ENCODE data around the gene ATXN7.

ATXN7 gene

DNA sequence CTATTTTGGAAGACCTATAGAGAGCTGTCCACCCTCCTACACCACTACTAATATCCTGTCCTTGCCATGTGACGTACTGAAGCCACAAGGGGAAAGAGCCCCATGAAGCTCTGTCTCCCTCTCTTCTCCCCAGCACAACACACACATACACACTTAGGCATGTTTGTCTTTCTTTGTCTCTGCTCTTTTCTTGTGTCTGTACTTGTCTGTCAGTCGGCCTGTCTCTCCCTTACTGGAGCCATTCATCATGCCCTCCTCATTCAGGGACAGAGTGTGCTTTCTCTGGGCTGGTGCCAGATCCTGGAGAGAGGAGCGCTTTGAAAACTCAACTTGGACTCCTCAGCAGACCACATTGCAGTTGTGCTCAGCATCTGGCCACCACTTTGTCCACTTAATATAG, 112.1 kb downstream of the ATXN7 start:
- no peak overlapping the region for H3K4me3 ChIP-seq (ENCODE audit: low read length in 2 of 2)
- H3K4me1 ChIP-seq (ENCODE audit: control insufficient read depth, insufficient read depth, low read length) = peaks cover 15% of the 10 kb centered on the region
- H3K9me3 ChIP-seq (ENCODE audit: control insufficient read depth in 2 of 2, low read length in 2 of 2) = no peaks in the 10 kb centered on the region
- H3K9ac ChIP-seq (ENCODE audit: low read length in 2 of 2) = peak overlapping the region in 1 of 2 donors; percentile 13
- H3K27me3 ChIP-seq (ENCODE audit: control insufficient read depth in 1 of 2, insufficient read depth in 2 of 2, low read length in 2 of 2) = no peaks in the 10 kb centered on the region
- peaks cover 3 to 4% of the 10 kb centered on the region in 2 donors for H3K36me3 ChIP-seq (ENCODE audit: control insufficient read depth in 2 of 2, insufficient read depth in 2 of 2, low read length in 2 of 2)
- no peak overlapping the region for H3K27ac ChIP-seq (ENCODE audit: low read length)

DNA sequence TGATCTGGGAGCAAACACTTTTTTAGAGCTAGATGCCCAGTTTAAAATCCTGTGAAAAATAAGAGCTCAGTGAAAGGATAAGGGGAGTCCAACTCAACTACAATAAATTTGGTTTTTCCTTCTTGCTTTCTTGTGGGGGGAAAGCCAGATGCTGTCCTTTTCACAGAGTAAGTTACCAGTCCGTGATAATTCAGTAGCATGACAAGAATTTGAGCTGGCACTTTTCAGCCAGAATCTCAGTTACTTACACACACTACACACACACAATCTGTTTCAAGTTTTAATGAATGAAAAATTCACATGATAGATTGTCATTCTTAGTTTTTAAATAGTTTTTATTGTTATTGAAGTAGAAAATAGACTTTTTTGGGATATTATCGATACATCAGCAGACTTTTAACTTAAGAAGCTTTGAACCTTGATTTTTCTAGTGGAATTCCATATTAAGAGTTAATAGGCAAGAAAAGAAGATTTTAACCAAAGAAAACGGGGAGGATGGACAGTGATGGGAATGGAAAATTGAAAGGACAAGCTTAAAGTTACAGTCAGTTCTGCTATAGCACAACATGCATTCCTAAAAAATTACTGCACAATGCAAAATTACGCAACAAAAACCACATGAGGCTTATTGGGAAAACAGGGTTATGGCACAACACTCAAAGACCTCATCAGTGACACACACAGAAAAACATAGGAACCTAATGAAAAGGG, 112.6 kb downstream of the ATXN7 start:
- Histone ChIP-seq H3K9ac (ENCODE audit: low read length in 2 of 2) (no peak overlapping the region), H3K4me1 (ENCODE audit: control insufficient read depth, insufficient read depth, low read length) (peaks cover 15% of the 10 kb centered on the region), H3K36me3 (ENCODE audit: control insufficient read depth in 2 of 2, insufficient read depth in 2 of 2, low read length in 2 of 2) (peaks cover 4 to 6% of the 10 kb centered on the region in 2 donors), H3K27ac (ENCODE audit: low read length) (no peak overlapping the region), H3K9me3 (ENCODE audit: control insufficient read depth in 2 of 2, low read length in 2 of 2) (no peaks in the 10 kb centered on the region), H3K27me3 (ENCODE audit: control insufficient read depth in 1 of 2, insufficient read depth in 2 of 2, low read length in 2 of 2) (no peaks in the 10 kb centered on the region), H3K4me3 (ENCODE audit: low read length in 2 of 2) (no peak overlapping the region)

DNA sequence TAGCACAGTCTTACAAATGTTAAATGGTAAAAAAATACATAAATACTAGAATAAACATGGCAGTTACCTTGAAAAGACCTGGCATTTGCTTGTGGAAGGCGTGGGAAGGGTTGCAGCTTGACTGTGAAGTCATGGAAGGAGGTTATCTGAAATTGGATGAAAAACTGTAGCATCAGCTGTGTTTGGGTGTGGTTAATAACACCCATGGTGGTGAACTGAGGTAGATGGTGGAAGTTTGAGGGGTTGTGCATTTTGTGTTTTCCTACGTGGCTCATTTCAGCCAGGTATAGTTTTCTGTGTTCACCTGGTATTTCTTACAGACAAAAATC, 113.2 kb downstream of the ATXN7 start:
- Histone ChIP-seq H3K27ac (ENCODE audit: low read length) (no peak overlapping the region), H3K9me3 (ENCODE audit: control insufficient read depth in 2 of 2, low read length in 2 of 2) (no peaks in the 10 kb centered on the region), H3K4me1 (ENCODE audit: control insufficient read depth, insufficient read depth, low read length) (peaks cover 16% of the 10 kb centered on the region), H3K27me3 (ENCODE audit: control insufficient read depth in 1 of 2, insufficient read depth in 2 of 2, low read length in 2 of 2) (no peaks in the 10 kb centered on the region), H3K4me3 (ENCODE audit: low read length in 2 of 2) (no peak overlapping the region), H3K9ac (ENCODE audit: low read length in 2 of 2) (no peak overlapping the region), H3K36me3 (ENCODE audit: control insufficient read depth in 2 of 2, insufficient read depth in 2 of 2, low read length in 2 of 2) (peaks cover 4 to 6% of the 10 kb centered on the region in 2 donors)

- no peak overlapping the region for H3K27ac ChIP-seq (ENCODE audit: low read length)
- H3K27me3 ChIP-seq (ENCODE audit: control insufficient read depth in 1 of 2, insufficient read depth in 2 of 2, low read length in 2 of 2) = no peaks in the 10 kb centered on the region
- H3K36me3 ChIP-seq (ENCODE audit: control insufficient read depth in 2 of 2, insufficient read depth in 2 of 2, low read length in 2 of 2) = peaks cover 4 to 9% of the 10 kb centered on the region in 2 donors
- H3K9me3 ChIP-seq (ENCODE audit: control insufficient read depth in 2 of 2, low read length in 2 of 2) = no peaks in the 10 kb centered on the region
- H3K4me1 ChIP-seq (ENCODE audit: control insufficient read depth, insufficient read depth, low read length) = peaks cover 16% of the 10 kb centered on the region
- no peak overlapping the region for H3K4me3 ChIP-seq (ENCODE audit: low read length in 2 of 2)
- no peak overlapping the region for H3K9ac ChIP-seq (ENCODE audit: low read length in 2 of 2)
Measured at GRCh38 chr3:63977893-63978292, 114.2 kb downstream of the ATXN7 start.

DNA sequence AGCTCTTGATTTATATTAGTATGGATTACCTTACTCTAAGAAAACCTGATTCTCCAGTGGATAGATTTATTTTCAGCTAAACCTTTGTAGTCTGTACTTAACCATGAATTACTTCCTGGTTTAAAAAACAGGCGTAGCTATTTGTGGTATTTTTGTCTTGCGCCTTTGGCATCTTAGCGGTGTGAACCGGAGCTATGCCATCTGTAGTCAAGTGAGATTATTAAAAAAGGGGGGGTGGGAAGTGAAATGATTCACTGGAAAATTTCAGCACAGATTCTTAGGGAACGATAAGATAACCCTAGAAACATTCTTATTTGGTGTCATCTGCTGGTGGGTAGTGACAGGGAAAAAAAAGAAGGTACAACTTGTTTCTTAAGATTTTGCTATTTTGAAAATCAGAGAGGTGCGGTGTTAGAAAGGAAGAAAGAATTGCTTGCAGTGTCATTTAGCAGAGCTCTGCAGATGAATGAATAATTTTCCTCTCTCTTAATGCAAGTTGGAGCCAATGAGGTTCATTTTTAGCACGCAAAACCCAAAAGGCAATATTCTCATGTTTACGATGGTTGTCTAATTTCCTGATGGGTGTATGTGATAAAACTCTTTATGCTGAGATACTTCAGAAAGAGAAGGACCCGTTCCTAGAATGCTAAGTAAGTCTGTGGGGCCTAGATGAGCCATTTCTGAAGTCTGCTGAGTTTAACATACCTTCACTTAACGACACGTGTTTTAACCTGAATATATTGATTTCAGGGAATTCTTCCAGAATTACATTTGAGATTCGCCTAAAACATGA, 115.6 kb downstream of the ATXN7 start:
- H3K9ac ChIP-seq (ENCODE audit: low read length in 2 of 2) = no peak overlapping the region
- H3K4me1 ChIP-seq (ENCODE audit: control insufficient read depth, insufficient read depth, low read length) = peaks cover 16% of the 10 kb centered on the region
- H3K4me3 ChIP-seq (ENCODE audit: low read length in 2 of 2) = no peak overlapping the region
- H3K27me3 ChIP-seq (ENCODE audit: control insufficient read depth in 1 of 2, insufficient read depth in 2 of 2, low read length in 2 of 2) = no peaks in the 10 kb centered on the region
- peaks cover 6 to 11% of the 10 kb centered on the region in 2 donors for H3K36me3 ChIP-seq (ENCODE audit: control insufficient read depth in 2 of 2, insufficient read depth in 2 of 2, low read length in 2 of 2)
- H3K9me3 ChIP-seq (ENCODE audit: control insufficient read depth in 2 of 2, low read length in 2 of 2) = no peaks in the 10 kb centered on the region
- H3K27ac ChIP-seq (ENCODE audit: low read length) = no peak overlapping the region

DNA sequence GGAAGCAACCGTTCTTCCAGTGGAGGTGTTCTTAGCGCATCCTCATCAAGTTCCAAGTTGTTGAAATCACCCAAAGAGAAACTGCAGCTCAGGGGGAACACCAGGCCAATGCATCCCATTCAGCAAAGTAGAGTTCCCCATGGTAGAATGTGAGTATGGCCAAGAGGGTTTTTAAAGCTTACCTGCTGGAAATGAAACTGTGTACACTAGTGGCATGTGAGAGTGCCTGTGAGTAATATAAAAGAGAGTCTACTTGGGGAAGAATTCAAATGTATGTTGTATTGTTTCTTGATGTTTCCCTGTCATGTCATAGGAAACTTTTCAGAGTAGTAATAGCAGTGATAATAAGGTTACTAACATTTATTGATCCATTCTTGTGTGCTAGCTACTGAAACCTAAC, 116.4 kb downstream of the ATXN7 start:
- H3K4me1 ChIP-seq (ENCODE audit: control insufficient read depth, insufficient read depth, low read length) = peaks cover 16% of the 10 kb centered on the region
- no peak overlapping the region for H3K27ac ChIP-seq (ENCODE audit: low read length)

GRCh38 chr3:63980830-63981498, 117.3 kb downstream of the ATXN7 start:
- H3K4me1 ChIP-seq (ENCODE audit: control insufficient read depth, insufficient read depth, low read length) = peaks cover 16% of the 10 kb centered on the region
- peak overlapping the region in 1 of 2 donors; percentile 20 for H3K9ac ChIP-seq (ENCODE audit: low read length in 2 of 2)
- H3K9me3 ChIP-seq (ENCODE audit: control insufficient read depth in 2 of 2, low read length in 2 of 2) = no peaks in the 10 kb centered on the region
- H3K4me3 ChIP-seq (ENCODE audit: low read length in 2 of 2) = no peak overlapping the region
- peaks cover 10 to 21% of the 10 kb centered on the region in 2 donors for H3K36me3 ChIP-seq (ENCODE audit: control insufficient read depth in 2 of 2, insufficient read depth in 2 of 2, low read length in 2 of 2)
- H3K27ac ChIP-seq (ENCODE audit: low read length) = peak overlapping the region; percentile 50
- H3K27me3 ChIP-seq (ENCODE audit: control insufficient read depth in 1 of 2, insufficient read depth in 2 of 2, low read length in 2 of 2) = no peaks in the 10 kb centered on the region

More for the DNA sequence above, 116.4 kb downstream of the ATXN7 start:
- no peaks in the 10 kb centered on the region for H3K27me3 ChIP-seq (ENCODE audit: control insufficient read depth in 1 of 2, insufficient read depth in 2 of 2, low read length in 2 of 2)
- peaks cover 10 to 15% of the 10 kb centered on the region in 2 donors for H3K36me3 ChIP-seq (ENCODE audit: control insufficient read depth in 2 of 2, insufficient read depth in 2 of 2, low read length in 2 of 2)
- no peak overlapping the region for H3K9ac ChIP-seq (ENCODE audit: low read length in 2 of 2)
- H3K4me3 ChIP-seq (ENCODE audit: low read length in 2 of 2) = no peak overlapping the region
- no peaks in the 10 kb centered on the region for H3K9me3 ChIP-seq (ENCODE audit: control insufficient read depth in 2 of 2, low read length in 2 of 2)

- H3K9ac ChIP-seq (ENCODE audit: low read length in 2 of 2) = no peak overlapping the region
- H3K27me3 ChIP-seq (ENCODE audit: control insufficient read depth in 1 of 2, insufficient read depth in 2 of 2, low read length in 2 of 2) = no peaks in the 10 kb centered on the region
- H3K9me3 ChIP-seq (ENCODE audit: control insufficient read depth in 2 of 2, low read length in 2 of 2) = no peaks in the 10 kb centered on the region
- peaks cover 12% of the 10 kb centered on the region for H3K4me1 ChIP-seq (ENCODE audit: control insufficient read depth, insufficient read depth, low read length)
- H3K27ac ChIP-seq (ENCODE audit: low read length) = peak overlapping the region; percentile 19
- H3K4me3 ChIP-seq (ENCODE audit: low read length in 2 of 2) = no peak overlapping the region
- H3K36me3 ChIP-seq (ENCODE audit: control insufficient read depth in 2 of 2, insufficient read depth in 2 of 2, low read length in 2 of 2) = peaks cover 12 to 21% of the 10 kb centered on the region in 2 donors
Measured at GRCh38 chr3:63981980-63982379, 118.3 kb downstream of the ATXN7 start.

- Histone ChIP-seq H3K36me3 (ENCODE audit: control insufficient read depth in 2 of 2, insufficient read depth in 2 of 2, low read length in 2 of 2) (peaks cover 28 to 36% of the 10 kb centered on the region in 2 donors), H3K4me1 (ENCODE audit: control insufficient read depth, insufficient read depth, low read length) (peaks cover 12% of the 10 kb centered on the region), H3K27me3 (ENCODE audit: control insufficient read depth in 1 of 2, insufficient read depth in 2 of 2, low read length in 2 of 2) (no peaks in the 10 kb centered on the region), H3K9ac (ENCODE audit: low read length in 2 of 2) (no peak overlapping the region), H3K4me3 (ENCODE audit: low read length in 2 of 2) (no peak overlapping the region), H3K27ac (ENCODE audit: low read length) (no peak overlapping the region), H3K9me3 (ENCODE audit: control insufficient read depth in 2 of 2, low read length in 2 of 2) (no peaks in the 10 kb centered on the region)
Measured at GRCh38 chr3:63984391-63984790, 120.7 kb downstream of the ATXN7 start.

DNA sequence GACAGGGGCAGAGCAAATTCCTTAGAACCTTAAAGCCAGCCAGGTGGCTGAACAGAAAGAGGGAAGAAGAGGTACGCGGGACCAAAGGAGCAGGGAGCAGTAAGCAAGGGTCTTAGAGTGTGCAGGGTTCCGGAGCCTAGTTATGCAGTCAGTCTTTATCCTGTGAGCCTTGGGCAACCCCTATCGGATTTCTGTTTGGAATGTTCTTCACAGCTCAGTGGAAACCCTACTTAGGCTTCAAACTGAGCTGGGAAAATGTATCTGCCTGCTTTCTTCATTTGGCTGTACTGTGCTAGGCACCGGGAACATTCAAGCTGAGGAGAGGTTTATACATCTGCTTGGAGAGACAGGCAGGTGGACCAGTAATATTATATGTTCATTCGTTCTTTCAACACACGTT, 122.5 kb downstream of the ATXN7 start:
- Histone ChIP-seq H3K4me1 (ENCODE audit: control insufficient read depth, insufficient read depth, low read length) (peaks cover 7% of the 10 kb centered on the region), H3K9me3 (ENCODE audit: control insufficient read depth in 2 of 2, low read length in 2 of 2) (no peaks in the 10 kb centered on the region), H3K9ac (ENCODE audit: low read length in 2 of 2) (no peak overlapping the region), H3K27ac (ENCODE audit: low read length) (no peak overlapping the region), H3K27me3 (ENCODE audit: control insufficient read depth in 1 of 2, insufficient read depth in 2 of 2, low read length in 2 of 2) (no peaks in the 10 kb centered on the region), H3K36me3 (ENCODE audit: control insufficient read depth in 2 of 2, insufficient read depth in 2 of 2, low read length in 2 of 2) (peaks cover 39 to 44% of the 10 kb centered on the region in 2 donors), H3K4me3 (ENCODE audit: low read length in 2 of 2) (no peak overlapping the region)

All from stomach smooth muscle (tissue), 2 donors.